Epithelial cell of alveolus of lung (primary cell): Measurements from ENCODE around the gene RPIA. TPM values are rescaled to one million over a fixed set of nuclear protein-coding genes. Genes with fewer than 3 reads are reported as not detected.

Source experiments
- total RNA-seq: library from RNA; depleted of rRNA; stranded (reverse); fragments of >200 nt; gene quantifications from 2 replicates; pipeline ENCODE4 v1.2.1, GENCODE V29; 2015

The RPIA gene
- 3.0 and 5.2 TPM in 2 replicates for total RNA-seq

GRCh38 chr2:88691339-88692183, at the start of gene RPIA:
Gene RPIA, plus strand, starts transcription at chr2:88691673. Its CDS starts 26 bp downstream, at chr2:88691699.

Other genes with a start within 250 kb of the RPIA start
- not detected in 2 replicates for gene FOXI3, start 239.0 kb upstream of the RPIA start, total RNA-seq
- gene EIF2AK3, start 64.2 kb upstream of the RPIA start, total RNA-seq, result 12.5 and 17.0 TPM in 2 replicates